PC-3 (cell line): ENCODE measurements around the gene EPHA2. TPM values are rescaled to one million over a fixed set of nuclear protein-coding genes. Genes with fewer than 3 reads are reported as not detected.

Experiments used
- ATAC-seq: fragments of 200-7000 bp; cut with Tn5 transposase; 2 replicates; pipeline ENCODE4 v1.9.1; 2020; ENCODE audit warnings: mild to moderate bottlenecking, moderate library complexity
- BruUV-seq: library from RNA; stranded (reverse); fragments of 400-500 nt; replicated peaks from 2 replicates; lab custom pipeline; 2021; lab: Mats Ljungman, UMichigan
- CTCF ChIA-PET: fragments of 300-600 bp; sonication (Branson Sonifier 250); formaldehyde crosslinking; loops from one replicate; lab custom pipeline; 2022; ENCODE audit warnings: antibody characterized with exemption; lab: Charles Lee
- POLR2A ChIA-PET: fragments of 300-600 bp; sonication (Branson Sonifier 250); formaldehyde crosslinking; loops from one replicate; lab custom pipeline; 2022; ENCODE audit warnings: antibody characterized with exemption; ENCODE audit not compliant: unreplicated experiment; lab: Charles Lee
- DNase-seq: peaks from one replicate; pipeline ENCODE4 v3.0.0-alpha.2; 2015
- H2AFZ ChIP-seq: fragments of 300-600 bp; sonication (generic); 2 replicates; pipeline ENCODE4 v1.6.0; 2016; ENCODE audit warnings: antibody characterized with exemption, low read length
- H3F3A ChIP-seq: fragments of 300-600 bp; sonication (generic); one replicate; pipeline ENCODE4 v1.6.0; 2017; ENCODE audit warnings: antibody characterized with exemption, low read length, control low read depth, mild to moderate bottlenecking; ENCODE audit not compliant: unreplicated experiment
- H3K27ac ChIP-seq: fragments of 300-600 bp; sonication (generic); 2 replicates; pipeline ENCODE4 v1.5.1; 2016; ENCODE audit warnings: mild to moderate bottlenecking, low read length
- H3K27me3 ChIP-seq: fragments of 300-600 bp; sonication (generic); 2 replicates; pipeline ENCODE4 v1.6.1; 2016; ENCODE audit warnings: low read length, mixed read lengths
- H3K36me3 ChIP-seq: fragments of 300-600 bp; sonication (generic); 2 replicates; pipeline ENCODE4 v1.6.1; 2016; ENCODE audit warnings: low read depth, mixed run types, low read length, mixed read lengths
- H3K4me1 ChIP-seq: fragments of 300-600 bp; sonication (generic); 2 replicates; pipeline ENCODE4 v1.5.1; 2016; ENCODE audit warnings: low read length; ENCODE audit not compliant: insufficient read depth
- H3K4me2 ChIP-seq: fragments of 300-600 bp; sonication (generic); 2 replicates; pipeline ENCODE4 v1.6.0; 2016; ENCODE audit warnings: low read length
- H3K4me3 ChIP-seq: fragments of 300-600 bp; sonication (generic); 2 replicates; pipeline ENCODE4 v1.5.1; 2016; ENCODE audit warnings: mild to moderate bottlenecking, low read length, mixed read lengths
- H3K79me2 ChIP-seq: fragments of 300-600 bp; sonication (generic); 2 replicates; pipeline ENCODE4 v1.6.1; 2017; ENCODE audit warnings: low read length, mixed read lengths
- H3K9ac ChIP-seq: fragments of 300-600 bp; sonication (generic); 2 replicates; pipeline ENCODE4 v1.6.0; 2016; ENCODE audit warnings: mild to moderate bottlenecking, low read length
- H3K9me2 ChIP-seq: fragments of 300-600 bp; sonication (generic); replicated peaks from 2 replicates; pipeline ENCODE4 v1.6.1; 2016; ENCODE audit warnings: mixed run types, low read length, mixed read lengths
- H3K9me3 ChIP-seq: fragments of 300-600 bp; sonication (generic); 2 replicates; pipeline ENCODE4 v1.6.1; 2016; ENCODE audit warnings: low read length, mixed read lengths
- H4K20me1 ChIP-seq: fragments of 300-600 bp; sonication (generic); 2 replicates; pipeline ENCODE4 v1.6.1; 2016; ENCODE audit warnings: low read length, mixed read lengths
- EZH2 ChIP-seq: fragments of 300-600 bp; sonication (generic); IDR thresholded peaks from one replicate; pipeline ENCODE4 v1.6.1; 2017; ENCODE audit warnings: antibody characterized with exemption, mild to moderate bottlenecking, low read length; ENCODE audit not compliant: unreplicated experiment
- EZH2phosphoT487 ChIP-seq: fragments of 300-600 bp; sonication (generic); IDR thresholded peaks from 2 replicates; pipeline ENCODE4 v1.6.1; 2018; ENCODE audit warnings: mild to moderate bottlenecking, antibody characterized with exemption, low read length, borderline replicate concordance
- intact Hi-C: fragments of 100-400 bp; cut with micrococcal nuclease; formaldehyde crosslinking; loops from 2 replicates; pipeline ENCODE4 v1.9.0; 2023
- total RNA-seq: library from RNA; depleted of rRNA; stranded (reverse); fragments of >200 nt; gene quantifications from 2 replicates; pipeline ENCODE4 v1.2.3, GENCODE V29; 2014; rRNA removed
- TF ChIP-seq, protein P1 (sequence below): fragments of 300-600 bp; sonication (generic); conservative IDR thresholded peaks from 2 replicates; pipeline ENCODE4 v1.5.1; 2017; ENCODE audit warnings: antibody characterized with exemption, low read depth, mild to moderate bottlenecking, low read length

The EPHA2 gene
- total RNA-seq, 1 experiment from 2014 or later, result 459 TPM

DNA sequence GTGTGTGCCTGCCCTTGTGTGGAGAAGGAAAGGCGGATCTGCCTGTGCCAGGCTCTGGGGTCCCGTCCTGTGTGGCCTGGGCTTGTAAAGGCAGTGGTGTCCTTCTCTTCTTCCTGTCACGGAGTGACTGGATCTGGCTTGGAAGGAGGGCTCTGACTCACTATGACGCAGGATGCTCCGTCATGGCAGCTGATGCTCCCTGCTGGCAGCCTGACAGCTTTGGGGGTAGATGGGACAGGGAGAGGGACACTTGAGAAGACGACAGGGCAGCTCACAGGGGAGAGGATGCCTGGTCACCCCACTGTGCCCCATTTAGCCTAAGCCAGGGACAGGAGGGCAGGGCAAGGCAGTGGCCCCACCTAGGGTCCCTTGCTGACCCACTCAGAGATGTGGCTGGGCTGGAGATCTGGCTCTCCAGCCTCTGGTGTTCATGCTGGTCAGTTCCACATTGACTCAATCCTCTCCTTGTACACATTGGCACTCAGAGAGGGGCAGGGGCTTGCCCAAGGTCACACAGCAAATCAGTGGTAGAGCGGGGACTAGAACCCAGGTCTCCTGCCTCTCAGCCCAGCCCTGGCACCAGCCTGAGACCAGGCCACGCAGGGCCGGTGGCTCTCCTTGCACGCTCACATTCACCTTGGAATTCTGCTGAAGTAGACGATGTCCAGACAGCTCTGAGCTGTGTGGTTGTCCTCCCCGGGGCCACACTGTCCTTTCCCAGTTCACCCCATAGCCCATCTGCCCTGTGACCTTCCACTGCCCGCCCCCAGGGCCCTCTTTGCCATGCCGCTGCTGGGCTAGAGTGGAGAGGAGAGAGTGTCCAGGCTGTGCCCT, 79.6 kb downstream of the EPHA2 start:
- no peaks in the 10 kb centered on the region for H3K9me2 ChIP-seq
- H3K27me3 ChIP-seq, result no peaks in the 10 kb centered on the region
- ChIA-PET CTCF (no interaction called here), POLR2A (interaction anchor here (0.7 kb wide), 1 partner anchor 105 kb away, joined by 3 read pairs; no protein-coding TSS in a partner anchor)
- no peaks in the 10 kb centered on the region for H4K20me1 ChIP-seq
- H2AFZ ChIP-seq, result no peak overlapping the region
- H3K36me3 ChIP-seq, result no peaks in the 10 kb centered on the region
- H3K4me1 ChIP-seq, result peaks cover 38% of the 10 kb centered on the region
- ATAC-seq (peak; percentile 53), DNase-seq (peak; percentile 96)
- peaks cover 4% of the 10 kb centered on the region for H3F3A ChIP-seq
- intact Hi-C loops, result loop anchor here (5.0 kb wide), 1 partner anchor 286 kb away; no protein-coding TSS in a partner anchor
- H3K4me3 ChIP-seq, result no peak overlapping the region
- H3K27ac ChIP-seq, result peak overlapping the region; percentile 88
- H3K9me3 ChIP-seq, result no peaks in the 10 kb centered on the region
- H3K9ac ChIP-seq, result peak overlapping the region; percentile 65
- TF ChIP-seq, protein P1, sequence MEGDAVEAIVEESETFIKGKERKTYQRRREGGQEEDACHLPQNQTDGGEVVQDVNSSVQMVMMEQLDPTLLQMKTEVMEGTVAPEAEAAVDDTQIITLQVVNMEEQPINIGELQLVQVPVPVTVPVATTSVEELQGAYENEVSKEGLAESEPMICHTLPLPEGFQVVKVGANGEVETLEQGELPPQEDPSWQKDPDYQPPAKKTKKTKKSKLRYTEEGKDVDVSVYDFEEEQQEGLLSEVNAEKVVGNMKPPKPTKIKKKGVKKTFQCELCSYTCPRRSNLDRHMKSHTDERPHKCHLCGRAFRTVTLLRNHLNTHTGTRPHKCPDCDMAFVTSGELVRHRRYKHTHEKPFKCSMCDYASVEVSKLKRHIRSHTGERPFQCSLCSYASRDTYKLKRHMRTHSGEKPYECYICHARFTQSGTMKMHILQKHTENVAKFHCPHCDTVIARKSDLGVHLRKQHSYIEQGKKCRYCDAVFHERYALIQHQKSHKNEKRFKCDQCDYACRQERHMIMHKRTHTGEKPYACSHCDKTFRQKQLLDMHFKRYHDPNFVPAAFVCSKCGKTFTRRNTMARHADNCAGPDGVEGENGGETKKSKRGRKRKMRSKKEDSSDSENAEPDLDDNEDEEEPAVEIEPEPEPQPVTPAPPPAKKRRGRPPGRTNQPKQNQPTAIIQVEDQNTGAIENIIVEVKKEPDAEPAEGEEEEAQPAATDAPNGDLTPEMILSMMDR, result no peak
- no peak for TF ChIP-seq EZH2phosphoT487
- no peak for TF ChIP-seq EZH2
- peak overlapping the region; percentile 54 for H3K4me2 ChIP-seq
- no peaks in the 10 kb centered on the region for H3K79me2 ChIP-seq
- TSS peak; percentile 63 for BruUV-seq

DNA sequence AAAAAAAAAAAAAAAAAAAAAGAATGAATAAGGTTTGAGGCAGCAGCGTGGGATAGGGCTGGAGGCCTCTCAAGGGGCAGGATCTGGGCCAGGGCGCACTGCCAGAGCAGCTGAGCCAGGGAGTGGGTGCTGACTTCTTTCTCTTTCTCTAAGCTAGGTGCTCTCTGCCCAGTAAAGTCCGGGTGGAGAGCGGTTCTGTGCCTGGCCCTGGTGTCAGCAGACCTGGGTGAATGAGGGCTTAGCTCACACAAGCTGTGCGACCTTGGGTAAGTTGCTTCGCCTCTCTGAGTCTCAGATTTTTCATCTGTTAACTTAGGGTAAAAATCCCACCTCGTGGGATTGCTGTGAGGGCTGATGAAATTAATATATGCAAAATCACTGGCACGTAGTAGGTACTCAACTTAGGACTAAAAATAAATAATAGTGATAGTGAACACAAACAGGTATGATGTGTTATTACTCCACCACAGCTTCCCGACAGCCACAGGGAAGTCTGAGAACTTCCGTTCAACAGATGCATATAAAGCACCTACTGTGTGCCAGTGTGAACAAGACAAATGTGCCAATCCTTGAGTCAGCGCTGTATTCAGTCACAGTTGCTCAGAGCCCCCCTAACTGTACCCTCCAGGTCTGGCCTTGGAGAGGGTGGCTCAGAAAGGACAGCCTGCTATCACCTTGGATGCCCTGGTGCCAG, 80.4 kb downstream of the EPHA2 start:
- H3K4me1 ChIP-seq, result peaks cover 38% of the 10 kb centered on the region
- no peaks in the 10 kb centered on the region for H3K79me2 ChIP-seq
- BruUV-seq, result TSS peak; percentile 86
- intact Hi-C loops, result loop anchor here (5.0 kb wide), 1 partner anchor 287 kb away; no protein-coding TSS in a partner anchor
- peaks cover 4% of the 10 kb centered on the region for H3F3A ChIP-seq
- peak overlapping the region; percentile 88 for H3K27ac ChIP-seq
- no peaks in the 10 kb centered on the region for H3K9me3 ChIP-seq
- H3K9ac ChIP-seq, result peak overlapping the region; percentile 55
- H3K9me2 ChIP-seq, result no peaks in the 10 kb centered on the region
- no peak overlapping the region for H2AFZ ChIP-seq
- no peaks in the 10 kb centered on the region for H3K27me3 ChIP-seq
- peak overlapping the region; percentile 44 for H3K4me2 ChIP-seq
- POLR2A ChIA-PET, result interaction anchor here (0.6 to 0.7 kb wide), 2 partner anchors 106 to 251 kb away, joined by 3 read pairs; no protein-coding TSS in a partner anchor
- DNase-seq, result peak; percentile 39
- no peaks in the 10 kb centered on the region for H4K20me1 ChIP-seq
- H3K36me3 ChIP-seq, result no peaks in the 10 kb centered on the region
- no peak for ATAC-seq
- no peak overlapping the region for H3K4me3 ChIP-seq
- TF ChIP-seq EZH2 (no peak), EZH2phosphoT487 (no peak)
- TF ChIP-seq, protein P1, result no peak
- CTCF ChIA-PET, result no interaction called here

Other genes starting within 250 kb of the EPHA2 start
- gene ZBTB17, start 180.0 kb downstream of the EPHA2 start, total RNA-seq, result 44.2 and 55.2 TPM in 2 replicates
- gene SRARP, start 151.8 kb downstream of the EPHA2 start, total RNA-seq, result not detected in 2 replicates
- gene HSPB7, start 138.0 kb downstream of the EPHA2 start, total RNA-seq, result not detected in 2 replicates
- gene CLCNKA, start 134.0 kb downstream of the EPHA2 start, total RNA-seq, result not detected in 2 replicates
- not detected in 2 replicates for gene CLCNKB, start 112.3 kb downstream of the EPHA2 start, total RNA-seq
- 7.7 and 9.8 TPM in 2 replicates for gene FAM131C, start 82.4 kb downstream of the EPHA2 start, total RNA-seq
- gene ARHGEF19, start 56.6 kb upstream of the EPHA2 start, total RNA-seq, result 13.8 and 28.1 TPM in 2 replicates
- gene CPLANE2, start 81.1 kb upstream of the EPHA2 start, total RNA-seq, result 9.6 and 11.6 TPM in 2 replicates
- gene FBXO42, start 196.4 kb upstream of the EPHA2 start, total RNA-seq, result 13.1 and 16.0 TPM in 2 replicates
- 119 and 136 TPM in 2 replicates for gene SZRD1, start 211.2 kb upstream of the EPHA2 start, total RNA-seq